NCI-H2081 treated with DMSO at 0.1 percent for 48 hours (cell line): Measurements from ENCODE around the gene PALM3.
"Not testable (repeated sequence)": the region's sequence is repeated elsewhere in the genome, so short reads cannot be mapped to it uniquely, and the experiment has no call there.

ENCODE experiments used
- DNase-seq: peaks from one replicate; lab custom pipeline; 2025; lab: John Stamatoyannopoulos, UW

Gene PALM3

GRCh38 chr19:14059652-14060155 lies 2.2 kb downstream of the PALM3 start:
- no peak for DNase-seq

GRCh38 chr19:14059093-14059480 lies 2.8 kb downstream of the PALM3 start:
- DNase-seq = no peak

GRCh38 chr19:14058182-14059092 lies 3.4 kb downstream of the PALM3 start:
- no peak for DNase-seq

DNA sequence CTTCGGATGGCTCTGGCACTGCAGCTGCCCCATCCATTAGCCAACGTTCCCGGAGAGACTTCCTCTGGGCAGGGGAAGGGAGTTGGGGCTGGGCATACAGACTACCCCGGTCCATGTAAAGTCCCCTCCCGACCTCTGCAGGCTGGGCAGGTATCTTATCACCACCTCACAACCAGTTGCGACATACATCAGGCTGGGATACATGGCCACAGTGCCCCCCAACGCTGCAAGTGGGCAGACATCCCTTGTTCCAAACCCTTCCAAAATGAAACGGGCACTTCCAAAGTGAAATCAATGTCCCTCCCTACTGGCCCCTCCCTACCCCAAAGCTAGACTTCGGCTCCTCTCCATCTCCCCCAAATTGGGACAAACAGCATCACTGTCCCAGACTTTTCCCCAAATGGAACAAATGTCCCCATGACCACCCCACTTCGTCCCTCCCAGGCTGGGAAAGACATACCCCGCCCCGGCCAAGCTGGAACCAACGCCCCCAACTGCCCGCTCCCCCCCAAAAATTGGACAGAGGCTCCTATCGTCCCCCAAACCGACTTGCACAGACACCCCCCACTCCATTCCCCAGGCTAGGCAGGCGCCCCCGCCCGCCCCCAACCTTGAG lies 5.0 kb downstream of the PALM3 start:
- DNase-seq = no peak

DNA sequence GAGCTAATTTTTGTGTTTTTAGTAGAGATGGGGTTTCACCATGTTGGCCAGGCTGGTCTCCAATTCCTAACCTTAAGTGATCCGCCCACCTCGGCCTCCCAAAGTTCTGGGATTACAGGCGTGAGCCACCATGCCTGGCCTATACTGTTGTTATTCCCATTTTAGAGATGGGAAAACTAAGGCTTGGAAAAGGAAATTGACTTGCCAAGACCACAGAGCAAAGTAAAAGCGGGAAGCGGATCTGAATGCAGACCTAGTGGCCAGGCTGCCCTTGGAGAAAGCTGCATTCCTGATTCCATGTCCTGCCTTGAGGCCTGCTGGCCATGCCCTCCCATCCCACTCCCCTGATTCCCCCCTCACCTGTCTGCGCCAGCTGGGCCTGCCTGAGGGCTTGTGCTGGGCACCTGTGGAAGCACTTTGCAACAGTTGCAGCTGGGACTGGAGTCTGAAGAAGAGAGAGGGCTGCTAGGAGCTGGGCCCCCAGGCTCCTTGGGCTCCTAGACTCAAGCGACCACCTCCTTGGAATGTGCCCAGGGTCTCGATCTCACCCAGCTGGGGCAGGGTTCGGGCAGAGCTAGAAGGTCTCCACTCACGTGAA lies 5.7 kb downstream of the PALM3 start:
- no peak for DNase-seq

DNA sequence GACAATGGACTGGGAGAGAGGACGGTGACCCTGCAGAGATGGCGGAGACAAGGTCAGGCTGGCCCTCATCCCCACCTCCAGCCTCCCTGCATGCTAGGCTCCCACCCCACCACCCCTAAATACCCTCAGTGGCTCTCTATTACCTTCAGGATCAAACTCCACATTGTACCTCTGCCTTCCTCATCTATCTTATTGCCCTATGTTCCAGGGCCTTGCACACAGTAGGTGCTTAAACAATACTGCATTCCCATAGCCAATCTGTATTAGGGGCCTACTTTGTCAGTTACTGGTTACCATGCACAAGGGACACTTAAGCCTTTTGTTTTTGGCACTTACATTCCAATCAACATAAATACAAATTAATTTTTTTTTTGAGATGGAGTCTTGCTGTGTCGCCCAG lies 6.5 kb downstream of the PALM3 start:
- DNase-seq = no peak

GRCh38 chr19:14054721-14055120 lies 7.2 kb downstream of the PALM3 start:
- DNase-seq = no peak

DNA sequence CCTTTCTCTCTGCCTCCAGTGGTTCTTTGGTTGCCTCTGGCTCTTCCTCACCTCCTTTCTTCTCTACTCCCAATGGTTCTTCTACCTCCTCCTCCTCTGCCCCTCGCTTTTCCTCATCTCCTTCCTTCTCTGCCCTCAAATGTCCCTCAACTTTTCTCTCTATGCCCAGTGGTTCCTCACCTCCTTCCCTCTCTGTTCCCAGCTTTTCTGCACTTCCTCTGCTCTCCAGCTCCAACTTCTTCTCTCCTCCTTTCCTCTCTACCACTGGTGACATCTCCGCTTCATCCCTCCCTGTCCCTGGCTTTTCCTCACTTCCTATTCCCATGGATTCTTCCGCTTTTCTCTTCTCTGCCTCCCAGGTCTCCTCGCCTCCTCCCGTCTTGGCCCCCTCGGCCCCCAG lies 7.8 kb downstream of the PALM3 start:
- DNase-seq = no peak

DNA sequence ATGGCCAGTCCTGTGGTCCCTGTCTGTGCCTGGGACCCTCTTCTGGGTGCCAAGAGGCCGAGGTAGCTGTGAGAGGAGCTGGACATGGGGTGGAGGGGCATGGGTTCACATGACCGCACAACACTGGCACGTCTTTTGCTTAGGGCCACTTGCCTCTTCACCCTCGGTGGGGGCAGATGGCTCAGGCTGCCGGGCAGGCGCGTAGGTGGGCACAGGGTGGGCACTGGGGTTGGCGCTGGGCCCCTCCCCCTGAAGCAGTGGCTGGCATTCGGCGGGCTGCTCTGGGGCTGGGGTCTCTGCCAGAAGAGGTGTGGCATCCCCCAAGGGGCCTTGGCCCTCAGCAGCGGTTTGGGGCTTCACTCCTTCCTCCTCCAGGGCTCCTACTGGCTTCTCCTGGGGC lies 8.4 kb downstream of the PALM3 start:
- DNase-seq = no peak

DNA sequence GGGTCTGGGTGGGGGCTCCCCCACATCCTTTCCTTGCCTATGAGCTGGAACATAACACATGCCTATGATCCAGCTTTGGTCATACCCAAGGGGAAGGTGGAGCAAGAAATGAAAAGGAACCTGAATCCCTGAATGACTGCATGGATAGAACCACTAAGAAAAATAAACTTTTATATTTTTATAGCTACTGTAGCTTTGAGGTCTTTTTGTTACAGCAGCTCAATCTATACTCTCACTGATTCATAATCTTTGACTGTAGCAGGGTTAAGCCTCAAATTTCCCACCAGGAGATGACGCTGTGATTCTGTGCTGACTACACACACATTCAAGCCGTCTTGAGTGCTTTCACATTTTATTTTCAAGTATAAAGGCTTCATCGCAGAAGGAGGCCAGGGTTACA lies 8.8 kb downstream of the PALM3 start:
- DNase-seq = no peak

- no peak for DNase-seq
Measured at GRCh38 chr19:14052470-14052869, 9.4 kb downstream of the PALM3 start.

- DNase-seq = no peak
Measured at GRCh38 chr19:14051980-14052379, 9.9 kb downstream of the PALM3 start.

GRCh38 chr19:14050961-14051360 lies 10.9 kb downstream of the PALM3 start:
- not testable (repeated sequence) for DNase-seq

- no peak for DNase-seq
Measured at GRCh38 chr19:14050512-14050911, 11.4 kb downstream of the PALM3 start.

- DNase-seq = no peak
Measured at GRCh38 chr19:14048443-14049153, 13.3 kb downstream of the PALM3 start.

- not testable (repeated sequence) for DNase-seq
Measured at GRCh38 chr19:14047866-14048265, 14.0 kb downstream of the PALM3 start.

DNA sequence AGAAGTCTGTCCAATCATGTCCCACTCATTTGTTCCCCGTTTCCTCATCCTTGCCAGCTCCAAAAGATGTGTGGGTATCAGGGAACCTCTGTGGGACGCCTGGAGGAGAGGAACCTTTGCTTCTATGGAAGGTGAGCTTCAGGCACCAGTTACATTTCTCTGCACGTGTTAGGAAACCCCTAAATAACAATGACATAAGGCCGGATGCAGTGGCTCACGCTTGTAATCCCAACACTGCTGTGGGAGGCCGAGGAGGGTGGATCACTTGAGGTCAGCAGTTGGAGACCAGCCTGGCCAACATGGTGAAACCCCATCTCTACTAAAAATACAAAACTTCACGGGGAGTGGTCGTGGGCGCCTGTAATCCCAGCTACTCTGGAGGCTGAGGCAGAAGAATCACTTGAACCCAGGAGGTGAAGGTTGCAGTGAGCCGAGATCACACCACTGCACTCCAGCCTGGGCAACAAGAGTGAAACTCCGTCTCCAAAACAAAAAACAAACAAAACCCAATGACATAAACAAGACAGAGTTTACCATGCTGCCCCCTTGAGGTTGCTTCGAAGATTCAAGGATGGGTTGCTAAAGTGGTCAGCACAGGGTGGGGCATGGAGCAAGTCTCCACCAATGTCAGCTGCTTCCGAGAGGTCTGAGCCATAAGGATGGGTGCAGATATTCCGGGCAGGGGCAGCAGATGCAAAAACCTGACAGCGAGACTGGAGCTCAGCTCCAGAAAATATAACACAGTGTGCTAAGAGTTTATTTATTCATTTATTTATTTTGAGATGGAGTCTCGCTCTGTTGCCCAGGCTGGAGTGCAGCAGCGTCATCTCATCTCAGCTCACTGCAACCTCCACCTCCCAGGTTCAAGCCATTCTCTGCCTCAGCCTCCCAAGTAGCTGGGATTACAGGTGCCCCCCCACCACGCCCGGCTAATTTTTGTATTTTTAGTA lies 18.9 kb downstream of the PALM3 start:
- DNase-seq = not testable (repeated sequence)

GRCh38 chr19:14039181-14039580 lies 22.7 kb downstream of the PALM3 start:
- no peak for DNase-seq

DNA sequence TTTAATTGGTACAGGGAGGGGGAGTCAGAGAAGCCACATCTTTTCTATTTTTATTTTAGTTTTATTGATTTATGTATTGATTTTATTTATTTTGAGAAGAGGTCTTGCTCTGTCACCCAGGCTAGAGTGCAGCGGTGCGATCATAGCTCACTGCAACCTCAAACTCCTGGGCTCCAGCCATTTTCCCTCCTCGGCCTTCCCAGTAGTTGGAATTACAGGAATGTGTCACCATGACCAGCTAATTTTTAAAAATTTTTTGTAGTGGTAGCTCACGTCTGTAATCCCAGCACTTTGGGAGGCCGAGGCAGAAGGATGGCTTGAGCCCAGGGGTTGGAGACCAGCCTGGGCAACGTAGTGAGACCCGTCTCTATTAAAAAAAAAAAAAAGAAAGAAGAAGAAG lies 26.2 kb downstream of the PALM3 start:
- no peak for DNase-seq

DNA sequence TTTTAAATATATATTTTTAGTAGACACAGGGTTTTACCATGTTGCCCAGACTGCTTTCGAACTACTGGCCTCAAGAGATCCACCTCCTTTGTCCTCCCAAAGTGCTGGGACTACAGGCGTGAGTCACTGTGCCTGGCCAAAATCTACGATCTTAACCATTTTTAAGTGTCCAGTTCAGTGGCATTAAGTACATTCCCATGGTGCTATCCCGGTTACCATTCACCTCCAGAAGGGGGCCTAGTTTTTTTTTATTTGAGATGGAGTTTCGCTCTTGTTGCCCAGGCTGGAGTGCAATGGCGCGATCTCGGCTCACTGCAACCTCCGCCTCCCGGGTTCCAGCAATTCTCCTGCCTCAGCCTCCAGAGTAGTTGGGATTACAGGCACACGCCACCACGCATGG lies 26.7 kb downstream of the PALM3 start:
- not testable (repeated sequence) for DNase-seq

GRCh38 chr19:14033946-14034345 lies 27.9 kb downstream of the PALM3 start:
- no peak for DNase-seq
